ENCODE measurements around the gene MEIS2. TPM values are rescaled to one million over a fixed set of nuclear protein-coding genes. Genes with fewer than 3 reads are reported as not detected.

MEIS2 gene
- total and polyA plus RNA-seq, 2 donors (not counting 3 experiments of a cell fraction or from before 2014, with no cell fraction given), result 22.5 to 26.2 TPM

DNA sequence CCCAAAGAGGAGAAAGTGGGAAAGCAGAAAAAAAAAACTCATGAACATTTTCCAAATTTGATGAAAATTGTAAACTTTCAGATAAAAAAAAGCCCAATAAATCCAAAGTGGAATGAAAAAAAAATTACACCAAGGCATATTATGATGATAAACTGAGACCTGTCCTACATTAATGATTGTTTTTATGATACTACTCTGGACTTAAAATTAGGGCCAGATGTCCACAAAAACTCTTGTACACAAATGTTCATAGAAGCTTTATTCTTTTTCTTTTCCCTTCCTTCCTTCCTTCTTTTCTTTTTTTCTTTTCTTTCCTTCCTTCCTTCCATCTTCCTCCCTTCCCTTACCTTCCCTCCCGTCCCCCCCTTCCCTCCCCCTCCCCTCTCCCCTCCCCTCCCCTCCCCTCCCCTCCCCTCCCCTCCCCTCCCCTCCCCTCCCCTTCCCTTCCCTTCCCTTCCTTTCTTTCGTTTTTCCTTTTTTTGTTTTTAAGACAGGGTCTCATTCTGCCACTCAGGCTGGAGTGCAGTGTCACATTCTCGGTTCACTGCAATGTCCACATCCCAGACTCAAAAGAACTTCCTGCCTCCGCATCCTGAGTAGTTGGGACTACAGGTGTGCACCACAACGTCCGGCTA, 243.9 kb downstream of the MEIS2 start:
- Histone ChIP-seq H2AFZ (ENCODE audit: low read depth, low read length) (no peak overlapping the region), H3K9me1 (replicated peaks; ENCODE audit: control insufficient read depth, extremely low read depth, insufficient read depth, low read length) (no peaks in the 10 kb centered on the region)
- BruUV-seq (replicated peaks), result no TSS peak

More for the DNA sequence above, 243.9 kb downstream of the MEIS2 start:
- TF ChIP-seq MAX (IDR thresholded peaks at IDR 0.05; ENCODE audit: insufficient read depth, insufficient read length) (no peak), FOS (IDR thresholded peaks at IDR 0.05; ENCODE audit: borderline replicate concordance, insufficient read depth, low read length) (no peak), JUN (IDR thresholded peaks at IDR 0.05; ENCODE audit: borderline replicate concordance, insufficient read depth, insufficient read length, low read depth) (no peak), POLR2A (IDR thresholded peaks at IDR 0.05; ENCODE audit: low read depth, low read length) (no peak), CTCF (IDR thresholded peaks at IDR 0.05; ENCODE audit: extremely low read depth in 1 of 2, insufficient read depth in 1 of 2, low read depth in 1 of 2, low read length in 2 of 2) (no peak), GATA2 (IDR thresholded peaks at IDR 0.05; ENCODE audit: insufficient read depth, insufficient read length, low read depth, low read length) (no peak), MYC (IDR thresholded peaks at IDR 0.05; ENCODE audit: low read depth, low read length) (no peak), POLR2AphosphoS5 (IDR thresholded peaks at IDR 0.05; ENCODE audit: insufficient read depth, low read depth, low read length) (no peak), EZH2 (IDR thresholded peaks at IDR 0.05; ENCODE audit: borderline replicate concordance, low read depth, low read length, severe bottlenecking) (no peak)
- Histone ChIP-seq H3K27ac (ENCODE audit: insufficient read depth, low read depth, low read length) (no peak overlapping the region), H3K4me1 (ENCODE audit: control insufficient read depth, extremely low read depth, insufficient read depth, low read length) (no peaks in the 10 kb centered on the region), H3K4me3 (replicated peaks in 1 of 3; ENCODE audit: insufficient read depth in 1 of 3, low read depth in 1 of 3, low read length in 3 of 3) (no peak overlapping the region), H3K36me3 (ENCODE audit: control insufficient read depth in 2 of 2, extremely low read depth in 1 of 2, insufficient read depth in 2 of 2, low read length in 2 of 2) (no peaks in the 10 kb centered on the region), H3K9ac (replicated peaks; ENCODE audit: extremely low read depth, insufficient read depth, low read length) (no peak overlapping the region), H3K9me3 (replicated peaks; ENCODE audit: control insufficient read depth, insufficient read depth, low read length) (no peaks in the 10 kb centered on the region), H3K4me2 (ENCODE audit: insufficient read depth, low read length) (no peak overlapping the region), H4K20me1 (replicated peaks; ENCODE audit: control insufficient read depth, extremely low read depth, insufficient read depth, low read length) (no peaks in the 10 kb centered on the region), H3K79me2 (ENCODE audit: control insufficient read depth, insufficient read depth, low read length) (no peaks in the 10 kb centered on the region), H3K27me3 (ENCODE audit: control insufficient read depth in 2 of 2, insufficient read depth in 2 of 2, low read length in 2 of 2) (peaks cover 0 to 12% of the 10 kb centered on the region in 2 experiments)
- CTCF ChIA-PET, result no interaction called here
- intact Hi-C loops (cut with micrococcal nuclease), result no loop called here
- FAIRE-seq (no peak), DNase-seq (ENCODE audit: low read depth, low spot score) (no peak)
- dilution Hi-C loops (cut with MboI; ENCODE audit: extremely low pct_ligation_motif_present, low sequenced_read_pairs), result no loop called here
- POLR2A ChIA-PET, result no interaction called here
